Measurements from ENCODE around the gene TIMM17A.
A peak's percentile ranks its signal among the peaks of the same experiment; 100 is the strongest.
"Not testable (repeated sequence)": the region's sequence is repeated elsewhere in the genome, so short reads cannot be mapped to it uniquely, and the experiment has no call there.

The TIMM17A gene

DNA sequence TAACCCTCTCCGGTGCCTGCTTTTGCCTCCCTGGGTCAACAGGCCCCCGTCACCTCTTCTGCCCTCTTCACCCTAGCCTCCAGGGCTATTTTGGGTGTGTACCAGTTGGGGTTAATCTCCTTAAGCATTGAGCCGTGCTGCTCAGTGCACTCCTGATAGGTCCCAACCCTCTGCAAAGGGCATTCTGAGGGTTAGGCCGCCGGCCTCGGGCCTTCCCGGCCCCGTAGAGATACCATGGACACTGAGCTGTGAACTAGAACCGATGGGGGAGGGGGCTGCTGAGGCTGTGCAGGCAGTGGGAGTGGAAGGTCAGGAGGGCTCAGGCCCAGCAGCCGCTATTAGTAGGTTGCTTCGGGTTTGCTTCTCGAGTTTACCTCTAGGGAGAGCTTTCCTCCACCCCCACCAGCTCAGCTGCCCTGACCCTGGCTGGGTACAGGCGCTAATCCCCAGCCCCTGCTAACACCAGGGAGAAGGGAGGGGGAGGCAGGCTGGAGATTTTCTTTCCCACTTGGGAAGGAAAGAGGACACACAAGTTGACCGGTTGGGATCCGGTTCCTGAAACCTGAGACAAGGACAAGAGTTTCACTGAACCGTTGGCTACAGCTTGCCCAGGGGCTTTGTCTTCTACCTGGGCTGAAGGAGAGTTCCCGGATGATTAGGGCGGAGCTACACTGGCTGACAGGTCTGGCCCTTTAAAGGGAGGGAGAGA is 13.7 kb upstream of the TIMM17A start:
- DNase-seq: no peak

DNA sequence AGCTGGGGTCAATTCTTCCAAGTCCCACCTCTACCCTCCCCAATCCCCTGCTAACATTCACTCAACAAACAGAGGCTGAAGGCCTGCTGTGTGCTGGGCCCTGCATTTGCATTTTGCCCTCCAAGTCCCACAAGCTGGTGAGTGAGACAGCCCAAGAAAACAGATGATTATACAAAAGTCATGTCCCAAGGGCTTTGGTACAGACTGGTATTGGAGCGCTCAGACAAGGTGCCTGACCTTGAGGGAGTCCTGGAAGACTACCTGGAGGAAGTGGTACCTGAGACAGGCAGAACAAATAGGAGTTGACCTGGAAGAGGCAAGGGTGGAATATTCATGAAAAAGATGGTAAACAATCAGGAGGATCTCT is 13.2 kb upstream of the TIMM17A start:
- DNase-seq: no peak

DNA sequence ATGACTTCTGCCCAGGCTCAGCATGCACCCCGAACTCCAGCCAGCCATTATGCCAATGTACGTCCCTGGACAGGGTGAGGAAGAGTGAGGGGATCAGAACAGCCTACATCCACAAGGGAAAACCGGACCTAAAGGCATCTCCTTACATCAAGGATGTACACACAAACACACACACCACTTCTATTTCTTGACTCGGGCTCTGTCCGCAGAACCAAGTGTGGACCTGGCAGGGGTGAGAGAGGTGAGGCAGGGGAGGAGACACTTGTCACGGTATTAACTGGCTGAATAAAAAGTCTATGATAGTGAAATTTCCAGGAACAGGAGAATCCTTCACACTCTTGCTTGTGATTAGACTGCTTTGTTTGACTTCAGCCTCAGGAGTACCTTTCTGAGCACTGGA is 11.3 kb upstream of the TIMM17A start:
- DNase-seq: no peak

DNA sequence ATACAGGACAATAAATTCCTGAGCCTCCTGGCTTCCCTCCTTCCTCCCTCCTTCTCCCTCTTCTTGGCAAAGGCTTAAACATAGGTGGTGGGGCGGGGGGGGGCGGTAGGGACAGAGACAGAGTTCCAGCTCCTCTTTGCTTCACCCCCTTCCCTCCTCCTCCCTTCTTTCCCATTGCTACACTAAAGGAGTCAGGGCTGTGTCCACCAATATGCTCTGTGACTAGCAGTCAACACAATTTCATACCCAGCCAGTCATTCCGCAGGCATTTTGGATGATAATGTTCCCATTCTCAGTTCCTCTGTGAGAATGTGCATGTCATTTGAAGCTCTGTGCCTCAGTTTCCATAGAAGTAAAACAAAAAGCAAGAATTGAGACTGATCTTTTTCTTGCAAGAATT is 10.7 kb upstream of the TIMM17A start:
- DNase-seq: no peak

DNA sequence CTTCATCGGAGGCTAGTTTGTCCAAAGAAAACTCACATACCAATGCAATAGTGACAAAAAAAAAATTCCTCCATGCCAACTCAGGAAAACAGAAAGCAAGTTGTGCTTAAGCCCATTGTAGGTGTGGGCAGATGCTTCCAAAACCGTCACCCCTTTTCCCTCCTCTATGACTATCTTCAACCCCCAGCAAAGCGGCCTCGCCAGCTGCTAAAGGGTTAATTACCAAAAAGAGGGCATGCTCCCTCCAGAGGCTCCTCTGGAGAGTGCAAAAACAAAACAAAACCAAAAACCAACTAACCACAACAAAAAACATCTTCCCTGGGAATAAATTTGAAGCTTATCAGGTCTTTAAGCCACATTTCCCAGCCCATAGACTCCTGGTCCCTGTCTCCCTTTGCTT is 10.1 kb upstream of the TIMM17A start:
- DNase-seq: no peak

DNA sequence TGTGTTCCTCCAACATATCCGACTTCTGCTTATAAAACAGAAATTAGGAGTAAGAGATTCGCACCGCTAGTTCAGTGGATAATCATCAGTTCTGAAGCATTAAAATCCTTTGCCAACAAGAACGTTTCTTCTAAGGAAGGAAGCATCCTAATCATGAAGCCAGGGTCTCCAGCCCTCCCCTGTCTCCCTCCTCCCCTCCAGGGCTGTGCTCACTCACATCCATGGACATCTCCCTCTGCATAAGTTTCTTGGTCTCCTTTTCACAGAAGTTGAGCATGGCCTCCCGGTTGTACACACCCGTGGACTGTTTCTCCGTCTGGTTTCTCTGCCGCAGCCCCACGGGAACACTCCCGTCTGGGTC is 9.5 kb upstream of the TIMM17A start:
- DNase-seq: no peak

DNA sequence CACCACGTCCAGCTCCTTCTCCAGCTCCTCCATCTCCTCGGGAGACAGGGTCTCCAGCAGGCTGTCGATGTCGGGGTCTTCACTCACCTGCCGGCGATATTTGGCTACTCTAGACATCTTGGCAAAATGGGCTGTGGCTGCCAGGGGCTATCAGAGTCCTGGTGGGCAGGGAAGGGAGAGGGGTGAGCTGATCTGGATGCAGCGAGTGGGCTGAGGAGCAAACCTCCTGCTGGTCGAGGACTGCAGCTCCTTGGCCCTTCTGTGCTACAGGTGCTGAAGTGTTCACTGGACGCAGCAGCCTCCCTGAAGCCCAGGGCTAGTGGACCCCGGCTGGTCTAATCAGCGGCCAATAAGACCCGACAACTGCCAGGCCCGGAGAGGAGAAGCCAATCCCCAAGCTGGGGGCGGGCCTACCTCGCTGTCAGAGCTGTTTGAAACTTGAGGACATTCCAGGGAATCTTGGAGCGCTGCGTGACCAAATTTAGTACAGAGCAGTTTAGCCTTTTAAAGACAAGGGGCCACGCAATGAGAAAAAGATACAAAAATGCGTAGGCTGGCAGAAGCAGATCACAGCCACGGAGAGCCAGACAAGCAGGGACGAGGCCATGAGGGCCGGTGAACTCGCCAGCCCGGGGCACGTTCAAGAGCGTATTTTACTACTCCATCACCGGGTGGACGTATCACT is 8.9 kb upstream of the TIMM17A start, which contains the start of gene LMOD1:
LMOD1 (minus strand) TSS at position 325 of the 685 bp plus-strand sequence; CDS start at position 117, 208 bp downstream.
- no peak for DNase-seq

DNA sequence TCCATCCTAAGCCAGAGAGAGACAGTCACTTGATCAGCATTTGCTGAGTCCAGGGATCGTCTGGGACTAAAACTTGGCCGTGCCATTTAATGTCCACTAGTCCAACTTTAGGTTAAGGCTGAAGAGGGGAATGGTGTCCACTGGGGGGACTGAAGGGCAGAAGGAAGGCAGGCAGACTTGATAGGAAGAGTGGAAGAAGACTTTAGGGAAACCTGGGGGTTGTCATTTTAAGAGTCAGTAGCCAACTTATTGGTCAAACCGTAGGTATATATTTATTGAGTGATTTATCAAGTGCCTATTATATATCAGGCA is 7.7 kb upstream of the TIMM17A start:
- DNase-seq: no peak

DNA sequence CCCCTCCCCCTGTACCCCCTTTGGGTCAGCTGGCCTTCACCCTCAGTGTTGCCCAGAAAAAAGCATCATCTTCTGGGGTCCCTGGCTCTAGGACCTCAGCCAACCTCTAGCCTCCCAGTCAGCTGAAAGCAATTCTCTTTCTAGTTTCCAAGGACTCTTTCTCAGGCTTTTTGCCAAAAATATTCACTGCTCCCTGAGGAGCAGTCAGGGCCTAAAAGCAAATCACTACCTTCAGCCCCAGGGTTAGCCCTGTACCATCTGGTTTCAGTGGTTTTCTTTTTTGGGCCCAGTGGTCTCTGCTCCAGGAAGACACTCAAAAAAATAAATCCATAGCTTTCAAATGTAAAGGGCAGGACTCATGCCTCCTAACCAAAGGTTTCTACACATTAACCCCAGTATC is 5.8 kb upstream of the TIMM17A start:
- no peak for DNase-seq

DNA sequence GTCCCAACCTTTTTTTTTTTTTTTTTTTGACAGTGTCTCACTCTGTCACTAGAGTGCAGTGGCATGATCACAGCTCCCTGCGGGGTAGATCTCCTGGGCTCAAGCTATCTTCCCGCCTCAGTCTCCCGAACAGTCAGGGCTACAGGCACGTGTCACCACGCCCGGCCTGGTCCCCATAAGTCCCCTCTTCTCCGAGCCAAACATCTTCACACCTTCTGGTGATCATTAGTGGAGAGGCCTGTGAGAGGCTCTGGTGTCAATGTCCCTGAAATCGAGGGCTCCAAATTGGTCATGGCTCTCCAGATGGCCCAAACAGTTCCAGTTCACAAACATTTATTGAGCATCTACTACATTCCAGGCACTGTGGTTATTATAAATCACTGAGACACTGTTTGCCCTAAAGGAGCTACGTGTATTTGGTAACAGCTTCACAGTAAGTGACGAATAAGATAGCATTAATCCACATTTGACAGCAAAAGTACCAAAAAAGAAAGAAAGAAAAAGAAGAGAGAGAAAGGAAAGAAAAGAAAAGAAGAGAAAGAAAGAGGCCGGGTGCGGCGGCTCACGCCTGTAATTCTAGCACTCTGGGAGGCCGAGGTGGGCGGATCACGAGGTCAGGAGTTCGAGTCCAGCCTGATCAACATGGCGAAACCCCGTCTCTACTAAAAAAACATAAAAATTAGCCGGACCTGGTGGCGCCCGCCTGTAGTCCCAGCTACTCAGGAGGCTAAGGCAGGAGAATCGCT is 867 bp upstream of the TIMM17A start:
- no peak for DNase-seq

DNA sequence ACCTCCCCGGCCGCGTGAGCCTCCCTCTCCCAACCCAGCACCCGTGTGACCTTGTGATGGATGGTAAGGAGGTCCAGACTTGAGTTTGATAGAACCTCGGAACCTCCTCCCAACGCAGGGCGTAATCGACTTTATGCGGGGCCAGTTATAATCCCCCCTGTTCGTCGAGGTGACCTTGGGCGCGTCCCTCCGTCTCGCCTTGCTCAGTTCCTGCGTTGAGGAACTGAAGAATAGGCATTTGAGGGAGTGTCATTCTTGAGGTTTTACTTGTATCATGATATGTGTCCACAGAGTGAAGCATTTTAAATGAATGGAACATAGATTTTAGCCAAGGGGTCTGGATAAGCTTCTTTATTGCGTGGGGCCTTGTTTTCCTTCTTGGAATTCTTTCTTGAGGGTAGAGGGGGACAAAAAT is 433 bp downstream of the TIMM17A start:
- DNase-seq: no peak

DNA sequence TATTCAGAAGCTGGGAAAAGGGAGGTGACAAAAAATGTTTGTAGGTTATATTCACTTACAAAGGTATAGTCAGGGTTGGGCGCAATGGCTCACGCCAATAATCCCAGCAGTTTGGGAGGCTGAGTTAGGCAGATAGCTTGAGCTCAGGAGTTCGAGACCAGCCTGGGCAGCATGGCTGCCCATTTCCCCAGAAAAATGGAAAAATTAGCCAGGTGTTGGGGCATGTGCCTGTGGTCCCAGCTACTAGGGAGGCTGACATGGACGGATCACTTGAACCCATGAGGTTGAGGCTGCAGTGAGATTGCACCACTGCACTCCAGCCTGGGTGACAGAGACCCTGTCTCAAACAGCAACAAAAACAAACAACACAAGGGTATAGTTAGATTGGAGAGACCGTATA is 3.0 kb downstream of the TIMM17A start:
- no peak for DNase-seq

DNA sequence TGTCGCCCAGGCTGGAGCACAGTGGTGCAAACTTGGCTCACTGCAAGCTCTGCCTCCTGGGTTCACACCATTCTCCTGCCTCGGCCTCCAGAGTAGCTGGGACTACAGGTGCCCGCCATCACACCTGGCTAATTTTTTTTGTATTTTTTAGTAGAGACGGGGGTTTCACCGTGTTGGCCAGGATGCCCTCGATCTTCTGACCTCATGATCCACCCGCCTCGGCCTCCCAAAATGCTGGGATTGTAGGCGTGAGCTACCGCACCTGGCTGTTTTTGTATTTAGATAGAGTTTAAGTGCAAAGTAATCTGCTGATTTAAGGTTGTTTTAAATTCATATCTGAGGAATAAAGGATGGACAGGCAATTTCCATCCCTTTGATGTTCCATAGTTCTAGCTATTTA is 7.1 kb downstream of the TIMM17A start:
- DNase-seq: not testable (repeated sequence)

DNA sequence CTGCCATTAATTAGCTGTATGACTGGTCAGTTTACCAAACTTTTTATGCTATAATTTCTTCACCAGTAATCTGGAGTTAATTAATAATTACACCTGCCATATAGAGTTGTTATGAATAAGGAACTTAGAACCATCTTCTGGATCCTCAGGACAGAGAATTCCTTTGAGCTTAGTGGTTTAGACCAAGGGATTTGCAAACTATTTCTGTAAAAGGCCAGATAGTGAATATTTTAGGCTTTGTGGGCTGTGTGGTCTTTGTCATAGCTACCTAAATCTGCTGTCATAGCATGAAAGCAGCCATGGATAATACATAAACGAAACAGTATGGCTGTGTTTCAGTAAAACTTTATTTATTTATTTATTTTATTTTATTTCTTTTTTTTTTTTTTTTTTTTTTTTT is 9.0 kb downstream of the TIMM17A start:
- no peak for DNase-seq

DNA sequence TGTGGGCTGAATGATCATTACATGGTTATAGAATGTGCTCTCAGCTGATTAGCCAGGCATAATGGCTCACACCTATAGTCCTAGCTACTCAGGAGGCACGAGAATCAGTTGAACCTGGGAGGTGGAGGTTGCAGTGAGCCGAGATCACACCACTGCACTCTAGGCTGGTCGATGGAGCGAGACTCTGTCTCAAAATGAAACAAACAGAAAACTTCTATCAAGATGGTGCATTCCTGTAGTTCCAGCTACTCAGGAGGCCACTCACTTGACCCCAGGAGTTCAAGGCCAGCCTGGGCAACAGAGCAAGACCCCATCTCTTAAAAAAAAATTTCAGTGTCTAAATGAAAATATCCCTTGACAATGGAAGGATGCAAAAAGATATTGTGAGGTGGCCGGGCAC is 10.9 kb downstream of the TIMM17A start:
- DNase-seq: no peak

DNA sequence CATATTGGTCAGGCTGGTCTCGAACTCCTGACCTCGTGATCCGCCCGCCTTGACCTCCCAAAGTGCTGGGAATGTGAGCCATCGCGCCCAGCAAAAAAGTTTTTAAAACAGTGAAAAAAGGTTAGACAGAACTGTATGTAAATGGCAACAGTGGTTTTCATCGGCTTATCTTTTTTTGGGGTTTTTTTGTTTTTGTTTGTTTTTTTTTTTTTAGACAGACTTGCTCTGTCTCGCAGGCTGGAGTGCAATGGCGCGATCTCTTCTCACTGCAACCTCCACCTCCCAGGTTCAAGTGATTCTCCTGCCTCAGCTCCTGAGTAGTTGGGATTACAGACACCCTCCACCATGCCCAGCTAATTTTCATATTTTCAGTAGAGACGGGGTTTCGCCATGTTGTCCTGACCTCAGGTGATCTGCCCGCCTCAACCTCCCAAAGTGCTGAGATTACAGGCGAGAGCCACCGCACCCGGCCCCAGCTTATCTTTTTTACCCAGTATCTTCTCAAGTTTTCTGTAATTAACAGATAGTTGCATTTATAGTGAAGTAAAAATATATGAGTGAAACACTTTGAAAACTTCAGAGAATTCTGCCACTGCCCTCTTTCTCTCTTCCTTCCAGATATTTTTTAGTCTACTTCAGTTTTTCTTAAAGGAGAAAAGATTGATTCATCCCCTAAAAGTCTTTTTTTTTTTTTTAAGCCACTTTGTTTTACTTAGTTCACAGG is 13.1 kb downstream of the TIMM17A start:
- no peak for DNase-seq

DNA sequence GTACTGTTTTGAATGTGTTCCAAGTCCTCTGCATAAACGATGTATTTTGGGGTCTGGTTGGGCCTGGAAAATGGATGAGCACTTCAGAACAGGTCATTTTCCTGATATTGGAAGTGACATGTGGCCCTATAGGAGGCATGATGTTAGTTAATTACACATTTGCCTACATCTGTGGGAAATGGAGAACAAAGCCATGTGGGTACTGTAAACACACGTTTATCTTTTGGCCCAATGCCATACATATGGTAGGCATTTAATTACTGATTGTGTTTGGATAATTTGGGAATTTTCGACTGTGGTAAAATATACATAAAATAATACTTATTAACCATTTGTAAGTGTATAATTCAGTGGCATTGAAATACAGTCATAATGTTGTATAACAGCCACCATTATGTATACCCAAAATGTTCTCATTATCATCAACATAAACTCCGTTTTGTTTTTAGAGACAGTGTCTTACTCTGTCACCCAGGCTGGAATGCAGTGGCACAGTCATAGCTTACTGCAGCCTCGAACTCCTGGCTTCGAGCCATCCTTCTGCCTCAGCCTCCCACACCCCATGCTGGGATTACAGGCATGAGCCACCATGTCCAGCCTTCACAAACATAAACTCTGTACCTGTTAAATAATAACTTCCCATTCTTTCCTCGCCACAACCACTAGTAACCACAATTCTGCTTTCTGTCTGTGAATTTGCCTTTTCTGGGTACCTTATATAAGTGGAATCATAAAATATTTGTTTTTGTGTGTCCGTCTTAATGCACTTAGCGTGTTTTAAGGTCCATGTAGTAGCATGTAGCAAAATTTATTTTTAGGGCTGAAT is 15.2 kb downstream of the TIMM17A start:
- DNase-seq: no peak

DNA sequence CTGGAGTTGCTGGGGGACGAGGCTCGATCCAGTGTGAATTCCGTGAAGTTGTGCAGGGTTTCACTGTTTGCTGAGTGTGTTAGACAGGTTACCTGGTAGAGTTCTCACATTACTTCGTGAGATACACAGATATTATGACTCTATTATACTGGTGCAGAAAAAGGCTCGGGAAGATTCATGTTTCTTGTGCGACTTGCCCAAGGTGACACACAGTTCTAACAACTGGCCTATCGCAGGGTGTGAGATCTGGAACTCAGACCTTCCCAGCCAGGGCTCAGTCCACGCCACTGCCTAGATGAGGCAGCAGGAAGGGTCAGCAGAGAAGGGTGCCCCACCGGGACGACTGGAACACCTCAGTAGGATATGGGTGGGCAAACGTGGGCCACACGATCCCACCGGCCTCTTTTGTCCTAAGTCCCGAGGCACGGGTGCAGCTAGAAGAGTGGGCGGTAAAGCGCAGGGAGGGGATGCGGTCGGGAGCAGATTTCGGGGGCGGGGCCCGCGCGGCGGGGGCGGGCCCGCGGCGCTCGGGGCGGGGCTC is 26.8 kb downstream of the TIMM17A start:
- no peak for DNase-seq

DNA sequence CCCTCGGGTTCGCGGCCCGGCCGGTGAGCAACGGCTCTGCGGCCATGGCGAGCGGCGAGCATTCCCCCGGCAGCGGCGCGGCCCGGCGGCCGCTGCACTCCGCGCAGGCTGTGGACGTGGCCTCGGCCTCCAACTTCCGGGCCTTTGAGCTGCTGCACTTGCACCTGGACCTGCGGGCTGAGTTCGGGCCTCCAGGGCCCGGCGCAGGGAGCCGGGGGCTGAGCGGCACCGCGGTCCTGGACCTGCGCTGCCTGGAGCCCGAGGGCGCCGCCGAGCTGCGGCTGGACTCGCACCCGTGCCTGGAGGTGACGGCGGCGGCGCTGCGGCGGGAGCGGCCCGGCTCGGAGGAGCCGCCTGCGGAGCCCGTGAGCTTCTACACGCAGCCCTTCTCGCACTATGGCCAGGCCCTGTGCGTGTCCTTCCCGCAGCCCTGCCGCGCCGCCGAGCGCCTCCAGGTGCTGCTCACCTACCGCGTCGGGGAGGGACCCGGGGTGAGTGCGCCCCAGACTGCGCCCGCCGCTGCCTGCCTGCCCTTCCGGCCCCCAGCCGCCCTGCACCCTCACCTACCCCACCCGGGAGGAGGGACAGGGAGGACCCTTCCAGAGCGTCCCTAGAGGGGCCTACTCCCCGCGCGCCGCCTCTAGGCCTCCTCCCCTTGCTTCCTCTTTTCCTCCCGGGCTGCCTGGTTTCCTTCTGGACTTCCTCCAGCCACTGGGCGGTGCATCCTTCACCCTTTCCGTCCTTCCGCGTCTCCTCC is 27.5 kb downstream of the TIMM17A start, which contains the start of gene RNPEP:
RNPEP (plus strand) TSS at position 26 of the 757 bp plus-strand sequence; CDS start at position 45, 19 bp downstream.
- DNase-seq: peak; percentile 69

DNA sequence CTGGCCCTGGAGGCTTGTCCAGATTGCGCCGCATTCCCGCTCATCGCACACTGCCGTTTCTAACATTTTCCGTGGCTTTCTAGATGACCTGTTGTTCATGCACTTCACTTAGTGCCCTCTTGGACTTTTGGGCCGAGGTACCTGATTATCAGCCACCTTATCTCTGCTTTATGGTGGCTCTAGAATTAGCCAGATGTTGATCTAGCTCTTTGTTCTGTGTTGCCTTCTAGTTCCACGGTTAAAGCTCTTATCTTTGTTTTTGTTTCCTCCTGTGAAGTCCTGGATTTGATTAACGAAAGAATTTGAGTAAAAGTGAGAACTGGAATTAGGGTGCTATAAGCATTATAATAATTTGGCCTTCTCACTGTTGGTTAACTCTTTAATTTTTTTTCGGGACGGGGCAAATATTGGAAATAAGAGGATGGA is 28.1 kb downstream of the TIMM17A start:
- no peak for DNase-seq

DNA sequence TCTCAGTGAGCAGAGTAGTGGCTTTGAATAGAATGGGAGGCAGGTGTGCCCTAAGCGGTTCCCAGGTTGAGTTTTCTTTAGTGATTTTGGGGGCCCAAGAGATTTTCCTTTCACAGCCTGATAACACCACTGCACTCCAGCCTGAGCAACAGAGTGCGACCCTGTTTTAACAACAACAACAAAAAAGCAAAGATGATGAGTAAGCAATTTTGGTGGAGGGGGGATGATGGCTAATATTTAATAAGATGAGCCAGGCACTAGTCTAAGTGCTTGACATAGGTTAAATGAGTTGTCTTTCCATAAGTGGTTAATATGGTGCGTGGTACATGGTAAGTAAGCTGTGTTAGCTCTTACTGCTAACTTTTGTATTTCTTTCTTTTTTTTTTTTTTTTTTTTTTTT is 29.1 kb downstream of the TIMM17A start:
- no peak for DNase-seq
